Mesodermal cell (in vitro differentiated cells): ENCODE data around the gene POLR1D.

Source experiments
- H3K27ac ChIP-seq: 2 replicates; pipeline ENCODE4 v1.7.0; 2013; ENCODE audit warnings: mild to moderate bottlenecking, low read depth, low read length, moderate library complexity; ENCODE audit not compliant: severe bottlenecking
- H3K36me3 ChIP-seq: 2 replicates; pipeline ENCODE4 v1.7.1; 2013; ENCODE audit warnings: mild to moderate bottlenecking, low read length, moderate library complexity; ENCODE audit not compliant: control insufficient read depth, insufficient read depth
- H3K4me1 ChIP-seq: one replicate; pipeline ENCODE4 v1.7.1; 2013; ENCODE audit warnings: mild to moderate bottlenecking, low read length; ENCODE audit not compliant: insufficient read depth, control insufficient read depth, poor library complexity, severe bottlenecking
- H3K4me3 ChIP-seq: 2 replicates; pipeline ENCODE4 v1.7.0; 2013; ENCODE audit warnings: low read length, control low read depth, mild to moderate bottlenecking; ENCODE audit not compliant: insufficient read depth, poor library complexity, severe bottlenecking; ENCODE audit errors: extremely low read depth
- H3K9me3 ChIP-seq: 2 replicates; pipeline ENCODE4 v1.7.1; 2013; ENCODE audit warnings: mild to moderate bottlenecking, low read length, moderate library complexity; ENCODE audit not compliant: control insufficient read depth
- WGBS, 2 experiments: methylation state at CpG; one replicate each; pipeline ENCODE4 v1.1.5; 2013; ENCODE audit warnings: missing lambda C conversion rate in 2 of 2; ENCODE audit not compliant: insufficient coverage in 2 of 2; 5-methylcytosine and 5-hydroxymethylcytosine counted together

Gene POLR1D

GRCh38 chr13:27638521-27638920 is 16.8 kb downstream of the POLR1D start:
- H3K4me1 ChIP-seq: peaks cover 6% of the 10 kb centered on the region
- no peak overlapping the region for H3K4me3 ChIP-seq
- H3K27ac ChIP-seq: no peak overlapping the region
- no peaks in the 10 kb centered on the region for H3K9me3 ChIP-seq
- peaks cover 7% of the 10 kb centered on the region for H3K36me3 ChIP-seq
- 78 to 93% methylated on average over 2 of the region's 2 CpGs for WGBS, 2 experiments

- Histone ChIP-seq H3K9me3 (no peaks in the 10 kb centered on the region), H3K4me3 (no peak overlapping the region), H3K4me1 (peaks cover 6% of the 10 kb centered on the region), H3K36me3 (peaks cover 3% of the 10 kb centered on the region), H3K27ac (no peak overlapping the region)
Measured at GRCh38 chr13:27639186-27639585, 17.5 kb downstream of the POLR1D start.

GRCh38 chr13:27641711-27642502 is 20.2 kb downstream of the POLR1D start:
- 88 to 92% methylated on average over 2 to 3 of the region's 4 CpGs for WGBS, 2 experiments
- Histone ChIP-seq H3K36me3 (peaks cover 3% of the 10 kb centered on the region), H3K4me1 (peaks cover 9% of the 10 kb centered on the region), H3K4me3 (no peak overlapping the region), H3K9me3 (no peaks in the 10 kb centered on the region), H3K27ac (no peak overlapping the region)

- Histone ChIP-seq H3K27ac (no peak overlapping the region), H3K36me3 (peaks cover 9% of the 10 kb centered on the region)
Measured at GRCh38 chr13:27643334-27644132, 21.8 kb downstream of the POLR1D start.

GRCh38 chr13:27644302-27644701 is 22.6 kb downstream of the POLR1D start:
- Histone ChIP-seq H3K4me1 (peaks cover 9% of the 10 kb centered on the region), H3K36me3 (peaks cover 16% of the 10 kb centered on the region), H3K9me3 (peaks cover 3% of the 10 kb centered on the region), H3K27ac (no peak overlapping the region), H3K4me3 (no peak overlapping the region)
- whole genome bisulfite sequencing, 2 experiments: no CpG with 5 or more reads among the region's 1 CpG

More at GRCh38 chr13:27643334-27644132, 21.8 kb downstream of the POLR1D start:
- WGBS, 2 experiments: 83% methylated on average over 2 of the region's 5 CpGs; no CpG with 5 or more reads in 1 of the 2 experiments
- peaks cover 9% of the 10 kb centered on the region for H3K4me1 ChIP-seq
- no peak overlapping the region for H3K4me3 ChIP-seq
- H3K9me3 ChIP-seq: peaks cover 3% of the 10 kb centered on the region

- H3K4me1 ChIP-seq: no peaks in the 10 kb centered on the region
- whole genome bisulfite sequencing, 2 experiments: 60 to 100% methylated on average over 1 of the region's 1 CpG
- no peak overlapping the region for H3K4me3 ChIP-seq
- H3K27ac ChIP-seq: no peak overlapping the region
- peaks cover 12% of the 10 kb centered on the region for H3K9me3 ChIP-seq
- H3K36me3 ChIP-seq: peaks cover 37% of the 10 kb centered on the region
Measured at GRCh38 chr13:27650312-27650711, 28.6 kb downstream of the POLR1D start.

- peaks cover 24% of the 10 kb centered on the region for H3K36me3 ChIP-seq
- H3K9me3 ChIP-seq: peaks cover 9% of the 10 kb centered on the region
- no CpG with 5 or more reads among the region's 3 CpGs for WGBS, 2 experiments
- H3K4me1 ChIP-seq: no peaks in the 10 kb centered on the region
- no peak overlapping the region for H3K27ac ChIP-seq
- no peak overlapping the region for H3K4me3 ChIP-seq
Measured at GRCh38 chr13:27654059-27654458, 32.4 kb downstream of the POLR1D start.

GRCh38 chr13:27654816-27655215 is 33.1 kb downstream of the POLR1D start:
- H3K27ac ChIP-seq: no peak overlapping the region
- no peaks in the 10 kb centered on the region for H3K4me1 ChIP-seq
- WGBS, 2 experiments: 88 to 100% methylated on average over 1 of the region's 1 CpG
- peaks cover 6% of the 10 kb centered on the region for H3K9me3 ChIP-seq
- H3K4me3 ChIP-seq: no peak overlapping the region
- H3K36me3 ChIP-seq: peaks cover 23% of the 10 kb centered on the region

- WGBS, 2 experiments: 88% methylated on average over 1 of the region's 2 CpGs; no CpG with 5 or more reads in 1 of the 2 experiments
- Histone ChIP-seq H3K4me1 (no peaks in the 10 kb centered on the region), H3K9me3 (no peaks in the 10 kb centered on the region), H3K36me3 (peaks cover 10% of the 10 kb centered on the region), H3K27ac (no peak overlapping the region), H3K4me3 (no peak overlapping the region)
Measured at GRCh38 chr13:27657724-27658123, 36.0 kb downstream of the POLR1D start.

GRCh38 chr13:27658546-27658945 is 36.9 kb downstream of the POLR1D start:
- no peak overlapping the region for H3K27ac ChIP-seq

More at GRCh38 chr13:27658546-27658945, 36.9 kb downstream of the POLR1D start:
- H3K36me3 ChIP-seq: peaks cover 10% of the 10 kb centered on the region
- no peaks in the 10 kb centered on the region for H3K4me1 ChIP-seq
- H3K9me3 ChIP-seq: no peaks in the 10 kb centered on the region
- no peak overlapping the region for H3K4me3 ChIP-seq
